ENCODE data around the gene FILIP1. TPM values are rescaled to one million over a fixed set of nuclear protein-coding genes. Genes with fewer than 3 reads are reported as not detected.

Gene FILIP1
- polyA plus RNA-seq, 1 donor from 2014 or later: not detected

Other genes starting within 250 kb of the FILIP1 start
- 747 TPM for gene COX7A2, start 250.0 kb downstream of the FILIP1 start, polyA plus RNA-seq
- gene TMEM30A, start 209.0 kb downstream of the FILIP1 start, polyA plus RNA-seq: 31.5 TPM
- gene SENP6, start 108.1 kb upstream of the FILIP1 start, polyA plus RNA-seq: 63.6 TPM